Activated naive CD8-positive, alpha-beta T cell treated with anti-CD3 and anti-CD28 coated beads, Interleukin-2, amount 10 ng/mL, durations not matched to agents 7 days and 5 days (primary cell): ENCODE results near the gene SPAG16. TPM values are rescaled to one million over a fixed set of nuclear protein-coding genes. Genes with fewer than 3 reads are reported as not detected.
"Not testable (repeated sequence)": the region's sequence is repeated elsewhere in the genome, so short reads cannot be mapped to it uniquely, and the experiment has no call there.

Experiments used
- ATAC-seq: fragments of 150-1000 bp; cut with Tn5 transposase; one replicate; pipeline ENCODE4 v1.10.0; 2021; ENCODE audit warnings: low read depth, moderate library complexity
- POLR2A ChIA-PET: fragments of 350-600 bp; sonication (Branson Sonifier 250); formaldehyde crosslinking; loops from one replicate; lab custom pipeline; 2021; ENCODE audit warnings: antibody characterized with exemption; lab: Charles Lee
- DNase-seq: peaks from one replicate; pipeline ENCODE4 v3.0.0; 2021
- H3K27ac Mint-ChIP-seq: one replicate; pipeline ENCODE4 v1.8.0; 2022; ENCODE audit warnings: mild to moderate bottlenecking, mixed read lengths
- H3K27me3 Mint-ChIP-seq: one replicate; pipeline ENCODE4 v1.8.0; 2022; ENCODE audit warnings: mild to moderate bottlenecking, moderate library complexity, mixed read lengths
- H3K36me3 Mint-ChIP-seq: one replicate; pipeline ENCODE4 v1.8.0; 2021; ENCODE audit warnings: mild to moderate bottlenecking, mixed read lengths
- H3K4me1 Mint-ChIP-seq: one replicate; pipeline ENCODE4 v1.8.0; 2021; ENCODE audit warnings: mixed read lengths
- H3K4me3 Mint-ChIP-seq: one replicate; pipeline ENCODE4 v1.8.0; 2022; ENCODE audit warnings: mild to moderate bottlenecking, moderate library complexity, mixed read lengths
- H3K9me3 Mint-ChIP-seq: one replicate; pipeline ENCODE4 v1.8.0; 2021; ENCODE audit warnings: mixed read lengths
- total RNA-seq, 2 experiments: library from RNA; stranded (reverse); gene quantifications; one replicate each; pipeline ENCODE4 v1.2.3, GENCODE V29; 2021

Gene SPAG16
- total RNA-seq, 2 experiments from 2014 or later: 10.9 to 12.6 TPM

DNA sequence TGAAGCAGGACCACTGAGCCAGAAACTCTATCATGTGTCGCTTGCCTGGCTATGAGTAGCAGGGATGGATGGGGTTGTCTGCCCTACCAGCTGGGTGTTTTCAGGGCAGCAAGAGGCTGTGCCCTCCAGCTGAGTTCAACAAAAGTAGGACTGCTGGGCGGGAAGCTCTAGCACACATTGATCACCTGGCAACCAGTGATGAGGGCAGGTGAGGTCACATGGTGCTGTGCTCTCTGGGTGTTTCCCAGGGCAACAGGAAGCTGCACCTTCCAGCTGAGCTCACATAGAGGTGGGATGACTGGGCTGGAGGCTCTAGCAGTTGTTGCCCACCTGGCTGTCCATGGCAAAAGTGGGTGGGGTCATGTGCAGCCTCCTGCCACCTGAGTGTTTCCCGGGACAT lies 639.3 kb downstream of the SPAG16 start:
- no peaks in the 10 kb centered on the region for H3K4me1 Mint-ChIP-seq
- no peak overlapping the region for H3K4me3 Mint-ChIP-seq
- no peaks in the 10 kb centered on the region for H3K27me3 Mint-ChIP-seq
- DNase-seq (no peak), ATAC-seq (no peak)
- POLR2A ChIA-PET: no interaction called here
- peaks cover 10% of the 10 kb centered on the region for H3K9me3 Mint-ChIP-seq
- no peaks in the 10 kb centered on the region for H3K36me3 Mint-ChIP-seq
- H3K27ac Mint-ChIP-seq: no peak overlapping the region

DNA sequence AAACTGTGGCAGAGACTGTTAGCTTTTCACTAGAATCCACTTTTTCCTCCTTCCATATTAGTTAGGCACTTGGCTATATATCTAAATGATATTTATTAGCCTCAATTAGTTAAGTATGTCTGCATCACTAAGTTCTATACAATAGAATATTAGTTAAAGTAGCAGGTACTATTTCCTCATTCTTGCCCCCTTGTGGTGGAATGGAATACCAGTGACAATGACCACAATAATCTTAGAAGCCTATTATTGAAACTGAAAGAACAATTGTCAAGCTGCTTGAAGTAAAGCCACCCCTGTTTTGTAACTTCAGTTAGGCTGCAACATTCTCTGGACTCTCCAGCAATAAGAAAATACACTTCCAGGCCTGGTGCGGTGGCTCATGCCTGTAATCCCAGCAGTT lies 650.3 kb downstream of the SPAG16 start:
- POLR2A ChIA-PET: no interaction called here
- H3K9me3 Mint-ChIP-seq: no peaks in the 10 kb centered on the region
- no peak overlapping the region for H3K4me3 Mint-ChIP-seq
- H3K27me3 Mint-ChIP-seq: no peaks in the 10 kb centered on the region
- H3K27ac Mint-ChIP-seq: no peak overlapping the region
- ATAC-seq (no peak), DNase-seq (no peak)
- peaks cover 2% of the 10 kb centered on the region for H3K4me1 Mint-ChIP-seq
- no peaks in the 10 kb centered on the region for H3K36me3 Mint-ChIP-seq

DNA sequence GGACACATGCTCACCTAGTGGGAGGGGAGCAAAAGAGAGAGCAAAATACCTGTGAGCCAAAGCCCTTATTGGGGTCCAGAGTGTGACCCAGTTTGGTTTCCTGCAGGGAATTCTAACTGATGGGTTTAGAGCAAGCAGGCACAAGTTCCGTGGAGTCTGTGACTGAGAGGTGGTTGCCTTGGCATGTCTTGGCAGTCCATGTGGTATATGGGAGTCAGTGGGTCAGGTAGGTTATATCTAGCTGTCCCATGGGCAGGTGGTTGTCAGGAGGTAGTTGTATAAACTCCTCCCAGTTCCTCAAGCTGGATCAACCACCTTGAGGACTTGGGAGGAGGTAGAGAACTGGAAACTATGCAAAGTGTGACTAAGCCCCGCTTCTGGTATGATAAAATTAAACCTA lies 673.8 kb downstream of the SPAG16 start:
- Mint-ChIP-seq H3K27me3 (no peaks in the 10 kb centered on the region), H3K27ac (no peak overlapping the region), H3K4me3 (no peak overlapping the region), H3K36me3 (no peaks in the 10 kb centered on the region), H3K9me3 (no peaks in the 10 kb centered on the region), H3K4me1 (no peaks in the 10 kb centered on the region)
- POLR2A ChIA-PET: no interaction called here
- no peak for ATAC-seq
- no peak for DNase-seq

GRCh38 chr2:213959589-213959988 lies 675.3 kb downstream of the SPAG16 start:
- Mint-ChIP-seq H3K27me3 (no peaks in the 10 kb centered on the region), H3K4me3 (no peak overlapping the region), H3K9me3 (no peaks in the 10 kb centered on the region), H3K36me3 (no peaks in the 10 kb centered on the region), H3K4me1 (no peaks in the 10 kb centered on the region), H3K27ac (no peak overlapping the region)
- POLR2A ChIA-PET: no interaction called here
- ATAC-seq: no peak
- DNase-seq: no peak

DNA sequence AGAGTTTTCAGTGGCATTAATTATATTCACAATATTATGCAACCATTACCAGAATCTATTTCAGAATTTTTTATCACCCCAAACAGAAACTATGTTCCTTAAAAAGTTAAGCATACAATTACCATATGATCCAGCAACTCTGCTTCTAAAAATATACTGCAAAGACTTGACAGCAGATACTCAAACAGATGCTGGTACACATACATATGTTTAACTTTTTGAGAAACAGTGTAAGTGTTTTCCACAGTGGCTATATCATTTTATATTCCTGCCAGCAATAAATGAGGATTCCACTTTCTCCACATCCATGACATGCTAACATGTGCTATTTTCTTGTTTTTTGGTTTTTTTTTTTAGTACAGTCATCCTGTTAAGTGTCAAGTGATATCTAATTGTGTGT lies 687.3 kb downstream of the SPAG16 start:
- no peak for DNase-seq
- H3K27ac Mint-ChIP-seq: no peak overlapping the region
- no peak for ATAC-seq
- no peaks in the 10 kb centered on the region for H3K4me1 Mint-ChIP-seq
- H3K27me3 Mint-ChIP-seq: no peaks in the 10 kb centered on the region
- no peaks in the 10 kb centered on the region for H3K9me3 Mint-ChIP-seq
- POLR2A ChIA-PET: no interaction called here
- H3K4me3 Mint-ChIP-seq: no peak overlapping the region
- no peaks in the 10 kb centered on the region for H3K36me3 Mint-ChIP-seq

DNA sequence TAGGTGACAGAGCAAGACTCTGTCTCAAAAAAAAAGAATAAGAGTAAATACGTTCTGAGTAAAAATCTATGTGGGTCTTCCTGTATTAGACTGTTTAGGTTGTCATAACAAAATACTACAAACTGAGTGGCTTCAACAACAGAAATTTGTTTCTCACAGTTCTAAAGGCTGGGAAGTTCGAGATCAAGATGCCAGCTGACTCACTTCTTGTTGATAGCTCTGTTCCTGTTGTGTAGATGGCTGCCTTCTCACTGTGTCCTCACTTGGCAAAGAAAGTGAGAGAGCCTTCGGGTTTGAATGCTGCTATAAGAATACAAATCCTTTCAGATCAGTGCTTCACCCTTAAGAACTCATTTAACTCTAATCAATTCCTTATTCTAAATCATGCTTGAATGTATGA lies 696.6 kb downstream of the SPAG16 start:
- Mint-ChIP-seq H3K4me3 (no peak overlapping the region), H3K4me1 (no peaks in the 10 kb centered on the region), H3K27me3 (no peaks in the 10 kb centered on the region), H3K9me3 (no peaks in the 10 kb centered on the region), H3K27ac (no peak overlapping the region), H3K36me3 (no peaks in the 10 kb centered on the region)
- POLR2A ChIA-PET: no interaction called here
- no peak for ATAC-seq
- no peak for DNase-seq

DNA sequence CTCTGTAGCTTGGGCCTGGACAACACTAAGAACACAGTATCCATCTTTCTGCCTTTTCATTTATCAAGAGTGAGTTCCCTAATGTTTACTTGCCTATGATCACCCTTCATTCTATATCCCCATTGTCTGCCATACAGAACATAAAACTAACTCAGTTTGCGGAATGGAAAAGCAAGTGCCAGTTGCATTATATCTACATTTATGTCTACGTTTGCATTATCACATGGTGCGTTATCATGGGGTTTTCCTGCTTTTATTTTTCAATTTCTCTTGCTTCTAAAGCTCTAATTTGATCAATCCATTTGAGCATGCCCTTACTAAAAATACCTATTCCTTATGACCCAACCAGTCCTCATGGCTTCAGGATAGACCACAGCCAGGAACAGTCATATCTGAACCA lies 704.9 kb downstream of the SPAG16 start:
- DNase-seq (no peak), ATAC-seq (no peak)
- no peaks in the 10 kb centered on the region for H3K4me1 Mint-ChIP-seq
- no peak overlapping the region for H3K4me3 Mint-ChIP-seq
- H3K9me3 Mint-ChIP-seq: no peaks in the 10 kb centered on the region
- no peak overlapping the region for H3K27ac Mint-ChIP-seq
- no peaks in the 10 kb centered on the region for H3K36me3 Mint-ChIP-seq
- no peaks in the 10 kb centered on the region for H3K27me3 Mint-ChIP-seq
- POLR2A ChIA-PET: no interaction called here

DNA sequence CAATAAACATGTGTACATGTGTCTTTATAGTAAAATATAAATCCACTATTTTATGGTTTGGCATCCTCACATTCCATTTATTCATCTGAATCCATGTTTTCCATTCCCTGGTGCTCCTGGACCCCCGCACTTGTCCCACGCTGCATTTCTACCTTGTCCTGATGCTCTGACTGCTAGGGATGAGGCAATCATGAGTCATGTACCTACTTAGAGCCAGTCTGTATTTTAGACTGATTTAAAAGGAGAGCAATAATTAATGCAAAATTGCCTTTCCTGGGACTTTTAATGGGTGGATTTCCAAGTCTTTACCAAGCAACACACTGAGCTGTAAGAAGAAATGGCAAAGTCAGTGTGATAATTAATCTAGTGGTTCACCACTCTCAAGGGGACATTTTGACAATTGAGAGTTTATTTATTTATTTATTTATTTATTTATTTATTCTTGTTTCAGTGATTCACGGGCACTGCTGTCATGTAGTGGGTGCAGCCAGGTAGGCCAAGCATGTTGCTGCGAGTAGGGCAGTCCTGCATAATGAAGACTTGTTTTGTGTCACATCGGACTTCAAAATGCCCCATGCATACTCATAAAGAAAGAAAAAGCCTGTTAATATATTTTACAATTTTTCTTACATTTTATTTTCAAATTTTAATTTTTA lies 707.3 kb downstream of the SPAG16 start:
- POLR2A ChIA-PET: no interaction called here
- Mint-ChIP-seq H3K27ac (no peak overlapping the region), H3K4me3 (no peak overlapping the region), H3K27me3 (no peaks in the 10 kb centered on the region), H3K9me3 (no peaks in the 10 kb centered on the region), H3K4me1 (no peaks in the 10 kb centered on the region), H3K36me3 (no peaks in the 10 kb centered on the region)
- no peak for DNase-seq
- ATAC-seq: no peak

DNA sequence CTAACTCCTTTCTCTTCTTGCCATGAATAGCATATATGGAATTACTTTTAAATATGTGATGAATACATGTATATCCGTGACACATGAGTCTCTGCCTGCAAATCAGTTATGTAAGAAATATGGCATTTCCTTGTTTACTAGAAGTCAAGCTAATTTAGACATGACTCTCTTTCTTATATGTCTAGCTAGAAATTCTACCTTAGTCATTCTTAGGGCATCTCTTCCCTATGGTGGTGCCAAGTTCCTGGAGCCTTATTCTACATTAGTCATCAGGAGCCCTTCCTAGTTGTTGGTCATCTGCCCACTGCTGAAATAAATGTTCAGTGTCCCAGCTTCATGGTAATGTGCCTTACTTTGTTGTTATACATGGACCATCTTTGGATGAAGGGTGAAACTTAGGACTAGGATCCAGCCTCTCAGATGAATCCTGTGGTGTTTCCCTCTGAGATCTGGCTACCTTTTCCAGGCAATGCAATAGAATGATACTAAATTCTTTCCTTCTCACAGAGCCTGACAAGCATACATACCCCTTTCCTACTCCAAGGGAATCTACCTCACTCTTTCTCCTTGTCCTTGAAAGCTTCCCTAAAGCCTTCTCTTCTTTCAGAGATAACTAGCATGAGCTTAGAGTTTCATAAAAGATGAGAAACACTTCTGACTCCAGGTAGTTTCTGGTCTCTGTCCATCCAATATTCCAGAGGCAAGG lies 711.3 kb downstream of the SPAG16 start:
- Mint-ChIP-seq H3K4me3 (no peak overlapping the region), H3K36me3 (no peaks in the 10 kb centered on the region), H3K4me1 (no peaks in the 10 kb centered on the region), H3K9me3 (no peaks in the 10 kb centered on the region), H3K27me3 (peaks cover 3% of the 10 kb centered on the region), H3K27ac (no peak overlapping the region)
- ATAC-seq (no peak), DNase-seq (no peak)
- POLR2A ChIA-PET: no interaction called here

GRCh38 chr2:213998976-213999375 lies 714.7 kb downstream of the SPAG16 start:
- H3K9me3 Mint-ChIP-seq, DNase-seq, POLR2A ChIA-PET, H3K27ac Mint-ChIP-seq, H3K27me3 Mint-ChIP-seq, H3K4me3 Mint-ChIP-seq, ATAC-seq, H3K36me3 Mint-ChIP-seq, H3K4me1 Mint-ChIP-seq: not testable (repeated sequence)

DNA sequence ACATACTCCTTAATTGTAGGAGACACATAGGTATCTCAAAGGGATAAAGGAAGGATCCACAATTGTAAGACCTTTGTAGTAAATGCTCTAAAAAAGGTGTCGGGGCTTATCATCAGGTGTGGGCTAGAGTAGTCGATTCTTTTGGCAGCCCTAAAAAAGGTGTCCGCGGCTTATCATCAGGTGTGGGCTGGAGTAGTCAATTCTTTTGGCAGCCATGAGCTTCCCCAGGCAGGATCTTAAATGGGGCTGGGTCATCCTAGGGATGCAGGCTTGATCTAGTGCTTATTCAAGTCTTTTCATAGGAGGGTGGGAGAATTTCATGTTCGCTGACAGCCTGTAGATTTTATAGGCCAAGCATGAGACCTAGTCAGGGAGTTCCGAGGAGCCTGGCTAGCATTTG lies 720.2 kb downstream of the SPAG16 start:
- no peak overlapping the region for H3K4me3 Mint-ChIP-seq
- ATAC-seq (no peak), DNase-seq (no peak)
- POLR2A ChIA-PET: no interaction called here
- no peaks in the 10 kb centered on the region for H3K4me1 Mint-ChIP-seq
- peaks cover 3% of the 10 kb centered on the region for H3K27me3 Mint-ChIP-seq
- no peak overlapping the region for H3K27ac Mint-ChIP-seq
- no peaks in the 10 kb centered on the region for H3K9me3 Mint-ChIP-seq
- no peaks in the 10 kb centered on the region for H3K36me3 Mint-ChIP-seq

- Mint-ChIP-seq H3K4me1 (no peaks in the 10 kb centered on the region), H3K27me3 (no peaks in the 10 kb centered on the region), H3K9me3 (no peaks in the 10 kb centered on the region), H3K4me3 (no peak overlapping the region), H3K36me3 (no peaks in the 10 kb centered on the region), H3K27ac (no peak overlapping the region)
- POLR2A ChIA-PET: no interaction called here
- no peak for DNase-seq
- ATAC-seq: no peak
These were observed 721.1 kb downstream of the SPAG16 start for GRCh38 chr2:214005337-214005736.

- DNase-seq (no peak), ATAC-seq (no peak)
- no peak overlapping the region for H3K4me3 Mint-ChIP-seq
- H3K36me3 Mint-ChIP-seq: no peaks in the 10 kb centered on the region
- H3K9me3 Mint-ChIP-seq: no peaks in the 10 kb centered on the region
- no peaks in the 10 kb centered on the region for H3K27me3 Mint-ChIP-seq
- H3K27ac Mint-ChIP-seq: no peak overlapping the region
- POLR2A ChIA-PET: no interaction called here
- H3K4me1 Mint-ChIP-seq: no peaks in the 10 kb centered on the region
These were observed 722.3 kb downstream of the SPAG16 start for GRCh38 chr2:214006601-214007000.

DNA sequence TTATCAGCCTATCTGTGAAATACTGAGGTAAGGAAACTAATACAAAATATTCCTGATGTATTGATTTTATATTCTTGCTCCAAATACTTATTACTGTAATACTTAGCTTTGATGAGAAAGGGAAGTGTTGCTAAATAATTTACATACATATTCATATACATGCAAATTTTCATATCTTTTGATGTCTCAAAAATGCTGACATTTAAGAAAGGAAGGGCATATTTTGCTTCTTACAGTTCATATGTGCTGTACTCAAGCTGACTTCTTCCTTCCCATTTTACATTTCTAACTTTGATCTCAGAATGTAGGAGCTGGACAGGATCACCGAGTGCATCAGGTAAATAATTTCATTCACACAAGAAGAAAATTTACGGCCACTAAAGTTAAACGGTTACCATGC lies 727.4 kb downstream of the SPAG16 start:
- H3K4me3 Mint-ChIP-seq: no peak overlapping the region
- POLR2A ChIA-PET: no interaction called here
- H3K9me3 Mint-ChIP-seq: no peaks in the 10 kb centered on the region
- no peaks in the 10 kb centered on the region for H3K4me1 Mint-ChIP-seq
- ATAC-seq (no peak), DNase-seq (no peak)
- no peaks in the 10 kb centered on the region for H3K27me3 Mint-ChIP-seq
- H3K36me3 Mint-ChIP-seq: no peaks in the 10 kb centered on the region
- no peak overlapping the region for H3K27ac Mint-ChIP-seq
